ENCODE data around the gene RWDD2A. TPM values are rescaled to one million over a fixed set of nuclear protein-coding genes. Genes with fewer than 3 reads are reported as not detected.

RWDD2A gene
- total RNA-seq, 1 donor from 2014 or later, result 3.5 TPM

- intact Hi-C loops (cut with DNase I), result no loop called here
Observed at GRCh38 chr6:83216806-83217205, 23.6 kb downstream of the RWDD2A start.

GRCh38 chr6:83218646-83219045 is 25.5 kb downstream of the RWDD2A start:
- no peak for DNase-seq
- Histone ChIP-seq H3K9me3 (no peaks in the 10 kb centered on the region), H3K27me3 (no peaks in the 10 kb centered on the region), H3K27ac (no peak overlapping the region), H3K4me3 (no peak overlapping the region), H3K4me1 (no peaks in the 10 kb centered on the region), H3K36me3 (no peaks in the 10 kb centered on the region)
- ATAC-seq, result no peak
- intact Hi-C loops (cut with DNase I), result no loop called here
- TF ChIP-seq CTCF (IDR thresholded peaks at IDR 0.05), result no peak

More at GRCh38 chr6:83216806-83217205, 23.6 kb downstream of the RWDD2A start:
- Histone ChIP-seq H3K9me3 (no peaks in the 10 kb centered on the region), H3K27me3 (no peaks in the 10 kb centered on the region), H3K27ac (no peak overlapping the region), H3K4me3 (no peak overlapping the region), H3K4me1 (no peaks in the 10 kb centered on the region), H3K36me3 (no peaks in the 10 kb centered on the region)
- no peak for TF ChIP-seq CTCF (IDR thresholded peaks at IDR 0.05)
- no peak for ATAC-seq
- DNase-seq, result no peak

GRCh38 chr6:83220121-83220520 is 27.0 kb downstream of the RWDD2A start:
- H3K4me1 ChIP-seq, result no peaks in the 10 kb centered on the region
- intact Hi-C loops (cut with DNase I), result loop anchor here (10.0 kb wide), 1 partner anchor 295 kb away; the partner anchor contains the start of gene PRSS35
- no peaks in the 10 kb centered on the region for H3K27me3 ChIP-seq
- H3K9me3 ChIP-seq, result no peaks in the 10 kb centered on the region
- ATAC-seq (no peak), DNase-seq (no peak)
- no peak overlapping the region for H3K27ac ChIP-seq
- no peak overlapping the region for H3K4me3 ChIP-seq
- no peaks in the 10 kb centered on the region for H3K36me3 ChIP-seq
- TF ChIP-seq CTCF (IDR thresholded peaks at IDR 0.05), result no peak

- DNase-seq (no peak), ATAC-seq (no peak)
- H3K4me1 ChIP-seq, result no peaks in the 10 kb centered on the region
- no peaks in the 10 kb centered on the region for H3K27me3 ChIP-seq
- H3K9me3 ChIP-seq, result no peaks in the 10 kb centered on the region
- TF ChIP-seq CTCF (IDR thresholded peaks at IDR 0.05), result no peak
- intact Hi-C loops (cut with DNase I), result loop anchor here (10.0 kb wide), 1 partner anchor 294 kb away; the partner anchor contains the start of gene PRSS35
- no peak overlapping the region for H3K4me3 ChIP-seq
- H3K27ac ChIP-seq, result no peak overlapping the region
- no peaks in the 10 kb centered on the region for H3K36me3 ChIP-seq
Observed at GRCh38 chr6:83221276-83221675, 28.1 kb downstream of the RWDD2A start.

GRCh38 chr6:83221889-83222479 is 28.8 kb downstream of the RWDD2A start:
- no peaks in the 10 kb centered on the region for H3K9me3 ChIP-seq
- TF ChIP-seq CTCF (IDR thresholded peaks at IDR 0.05), result peak; percentile 50
- H3K4me1 ChIP-seq, result no peaks in the 10 kb centered on the region
- H3K27ac ChIP-seq, result no peak overlapping the region
- ATAC-seq (no peak), DNase-seq (no peak)
- intact Hi-C loops (cut with DNase I), result loop anchor here (10.0 kb wide), 1 partner anchor 293 kb away; the partner anchor contains the start of gene PRSS35
- no peaks in the 10 kb centered on the region for H3K36me3 ChIP-seq
- no peak overlapping the region for H3K4me3 ChIP-seq
- H3K27me3 ChIP-seq, result no peaks in the 10 kb centered on the region
